Stimulated activated CD8-positive, alpha-beta memory T cell treated with anti-CD3 and anti-CD28 coated beads, Interleukin-12 subunit alpha, Interleukin-12 subunit beta, amount 100 ng/mL, for 24 hours (primary cell): ENCODE data around the gene RPL38.
A peak's percentile ranks its signal among the peaks of the same experiment; 100 is the strongest.

Experiments
- DNase-seq: peaks from one replicate; pipeline ENCODE4 v3.0.0-alpha.2; 2020; ENCODE audit errors: extremely low read depth

Gene RPL38

GRCh38 chr17:74203439-74204240 lies at the start of gene RPL38:
Gene RPL38, plus strand, starts transcription at chr17:74203678. Its CDS starts 278 bp downstream, at chr17:74203956.
- peak; percentile 87 for DNase-seq

- no peak for DNase-seq
Measured at GRCh38 chr17:74153821-74154430, 49.6 kb upstream of the RPL38 start.

- DNase-seq = no peak
Measured at GRCh38 chr17:74156878-74157277, 46.6 kb upstream of the RPL38 start.

GRCh38 chr17:74157366-74157765 lies 46.1 kb upstream of the RPL38 start:
- DNase-seq = no peak

- DNase-seq = no peak
Measured at GRCh38 chr17:74158761-74159160, 44.7 kb upstream of the RPL38 start.

- no peak for DNase-seq
Measured at GRCh38 chr17:74159226-74159840, 44.1 kb upstream of the RPL38 start.

- no peak for DNase-seq
Measured at GRCh38 chr17:74160656-74161502, 42.6 kb upstream of the RPL38 start.

GRCh38 chr17:74161503-74161875 lies 42.0 kb upstream of the RPL38 start:
- DNase-seq = no peak

- DNase-seq = no peak
Measured at GRCh38 chr17:74163271-74163821, 40.1 kb upstream of the RPL38 start.

- no peak for DNase-seq
Measured at GRCh38 chr17:74163836-74164235, 39.6 kb upstream of the RPL38 start.

- DNase-seq = no peak
Measured at GRCh38 chr17:74164446-74165045, 38.9 kb upstream of the RPL38 start.

- DNase-seq = no peak
Measured at GRCh38 chr17:74165797-74166365, 37.6 kb upstream of the RPL38 start.

GRCh38 chr17:74170924-74171323 lies 32.6 kb upstream of the RPL38 start:
- no peak for DNase-seq

GRCh38 chr17:74172700-74173099 lies 30.8 kb upstream of the RPL38 start:
- DNase-seq = no peak

- peak; percentile 5 for DNase-seq
Measured at GRCh38 chr17:74176546-74177001, 26.9 kb upstream of the RPL38 start.

- DNase-seq = no peak
Measured at GRCh38 chr17:74177018-74177450, 26.4 kb upstream of the RPL38 start.

- DNase-seq = no peak
Measured at GRCh38 chr17:74179576-74179975, 23.9 kb upstream of the RPL38 start.

GRCh38 chr17:74180336-74180735 lies 23.1 kb upstream of the RPL38 start:
- DNase-seq = no peak

- no peak for DNase-seq
Measured at GRCh38 chr17:74181341-74181740, 22.1 kb upstream of the RPL38 start.

- no peak for DNase-seq
Measured at GRCh38 chr17:74182041-74182723, 21.3 kb upstream of the RPL38 start.
